GM18909 (cell line): ENCODE results near the gene AHNAK2.
"Not testable (repeated sequence)": the region's sequence is repeated elsewhere in the genome, so short reads cannot be mapped to it uniquely, and the experiment has no call there.

Experiments
- ATAC-seq: cut with Tn5 transposase; IDR thresholded peaks from one replicate; pipeline ENCODE4 v1.9.1; 2021; ENCODE audit warnings: mild to moderate bottlenecking; ENCODE audit not compliant: unreplicated experiment, poor library complexity

The AHNAK2 gene

DNA sequence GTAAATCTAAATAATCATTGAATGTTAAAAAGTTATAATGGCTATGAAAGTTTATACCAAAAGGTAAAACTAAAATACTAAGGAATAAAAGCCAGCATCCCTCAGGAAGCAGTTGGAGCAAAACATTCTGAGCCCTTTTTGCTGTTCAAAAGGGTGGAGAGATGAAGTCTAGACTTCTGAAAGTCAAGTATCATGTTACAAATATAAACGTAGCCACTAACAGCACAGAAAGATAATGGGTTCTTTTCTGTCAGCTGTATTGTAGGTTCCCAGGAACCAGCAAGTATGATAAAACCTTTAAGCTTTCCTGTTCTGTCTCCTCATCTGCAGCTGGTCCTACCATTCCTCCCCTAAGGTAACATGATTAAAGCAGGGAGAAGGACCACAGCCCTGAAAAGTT lies 69.9 kb downstream of the AHNAK2 start:
- ATAC-seq, result no peak

DNA sequence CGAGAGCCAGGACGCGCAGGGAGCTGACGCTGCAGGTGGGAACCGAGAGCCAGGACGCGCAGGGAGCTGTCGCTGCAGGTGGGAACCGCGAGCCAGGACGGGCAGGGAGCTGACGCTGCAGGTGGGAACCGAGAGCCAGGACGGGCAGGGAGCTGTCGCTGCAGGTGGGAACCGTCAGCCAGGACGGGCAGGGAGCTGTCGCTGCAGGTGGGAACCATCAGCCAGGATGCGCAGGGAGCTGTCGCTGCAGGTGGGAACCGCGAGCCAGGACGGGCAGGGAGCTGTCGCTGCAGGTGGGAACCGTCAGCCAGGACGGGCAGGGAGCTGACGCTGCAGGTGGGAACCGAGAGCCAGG lies 72.6 kb downstream of the AHNAK2 start:
- not testable (repeated sequence) for ATAC-seq

DNA sequence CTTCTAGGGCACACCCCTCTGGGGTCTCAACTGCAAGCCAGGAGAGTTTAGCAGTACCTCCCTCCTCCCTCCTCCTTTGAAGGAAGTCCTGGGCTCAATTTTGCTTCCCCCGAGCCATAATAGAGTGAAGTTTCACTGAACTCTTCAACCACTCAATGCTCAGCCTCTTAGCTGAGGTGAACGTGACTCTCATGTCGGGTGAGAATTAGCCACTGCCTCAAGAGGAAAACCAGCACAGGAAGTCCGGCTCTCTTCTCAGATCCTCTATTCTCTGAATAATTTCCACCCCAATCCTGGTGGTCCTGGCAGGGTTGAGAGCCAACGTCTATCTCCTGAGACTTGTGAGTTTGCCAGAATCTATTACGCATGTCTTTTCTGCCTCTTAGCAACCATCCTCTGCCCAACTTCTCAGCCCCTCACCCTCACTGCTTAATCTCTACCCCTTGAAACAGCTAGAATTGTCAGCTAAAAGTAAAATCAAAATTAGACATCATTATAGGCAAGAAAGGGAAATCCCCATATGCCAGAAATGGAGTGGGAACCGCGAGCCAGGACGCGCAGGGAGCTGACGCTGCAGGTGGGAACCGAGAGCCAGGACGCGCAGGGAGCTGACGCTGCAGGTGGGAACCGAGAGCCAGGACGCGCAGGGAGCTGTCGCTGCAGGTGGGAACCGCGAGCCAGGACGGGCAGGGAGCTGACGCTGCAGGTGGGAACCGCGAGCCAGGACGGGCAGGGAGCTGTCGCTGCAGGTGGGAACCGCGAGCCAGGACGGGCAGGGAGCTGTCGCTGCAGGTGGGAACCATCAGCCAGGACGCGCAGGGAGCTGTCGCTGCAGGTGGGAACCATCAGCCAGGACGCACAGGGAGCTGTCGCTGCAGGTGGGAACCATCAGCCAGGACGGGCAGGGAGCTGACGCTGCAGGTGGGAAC lies 73.3 kb downstream of the AHNAK2 start:
- not testable (repeated sequence) for ATAC-seq

DNA sequence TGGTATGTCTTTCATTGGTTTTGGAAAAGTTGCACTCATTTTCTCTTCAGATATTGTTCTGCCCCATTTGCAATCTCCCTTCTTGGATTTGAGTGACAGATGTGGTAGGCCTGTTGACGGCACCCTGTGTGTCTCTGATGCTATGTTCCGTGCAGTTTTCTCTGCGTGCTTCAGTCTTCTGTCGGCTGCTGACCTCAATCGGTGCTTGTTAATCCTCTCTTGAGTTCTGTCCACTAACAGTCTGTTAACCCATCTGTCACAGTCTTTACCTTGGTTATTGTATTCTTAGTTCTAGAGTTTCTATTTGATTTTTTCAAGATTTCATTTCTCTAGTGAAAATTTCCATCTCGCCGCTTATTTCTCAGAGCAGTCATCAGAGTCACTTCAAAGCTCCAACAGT lies 74.2 kb downstream of the AHNAK2 start:
- no peak for ATAC-seq

DNA sequence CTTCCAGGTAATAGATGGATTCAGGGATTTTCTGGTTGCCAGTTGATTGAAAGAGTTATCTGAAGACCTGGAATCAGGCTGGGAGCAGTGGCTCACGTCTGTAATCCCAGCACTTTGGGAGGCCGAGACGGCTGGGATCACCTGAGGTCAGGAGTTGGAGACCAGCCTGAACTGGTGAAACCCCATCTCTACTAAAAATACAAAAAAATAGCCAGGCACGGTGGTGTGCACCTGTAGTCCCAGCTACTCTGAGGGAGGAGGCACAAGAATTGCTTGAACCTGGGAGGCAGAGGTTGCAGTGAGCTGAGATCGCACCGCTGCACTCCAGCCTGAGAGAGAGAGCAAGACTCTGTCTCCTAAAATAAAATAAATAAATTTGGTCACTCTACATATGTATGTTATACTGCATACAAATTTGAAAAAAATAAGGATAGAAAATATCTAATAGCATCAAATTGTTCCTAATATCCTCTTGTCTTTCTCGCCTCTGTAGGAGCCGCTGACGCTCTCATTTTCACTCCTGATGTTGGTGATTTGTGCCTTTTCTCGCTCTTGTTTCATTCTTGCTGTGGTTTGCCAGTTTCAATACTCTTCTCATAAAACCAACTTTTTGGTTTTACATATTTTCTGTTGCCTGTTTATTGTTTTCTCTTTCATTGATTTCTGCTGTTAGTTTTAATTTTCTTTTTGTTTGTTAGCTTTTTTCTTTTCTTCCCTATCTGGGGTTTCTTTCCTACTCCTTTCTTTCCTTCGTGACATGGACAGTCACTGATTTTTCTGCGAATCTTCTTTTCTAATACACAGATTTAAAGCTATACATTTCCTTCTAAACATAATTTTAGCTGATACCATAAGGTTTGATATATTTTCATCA lies 77.3 kb downstream of the AHNAK2 start:
- ATAC-seq, result no peak

DNA sequence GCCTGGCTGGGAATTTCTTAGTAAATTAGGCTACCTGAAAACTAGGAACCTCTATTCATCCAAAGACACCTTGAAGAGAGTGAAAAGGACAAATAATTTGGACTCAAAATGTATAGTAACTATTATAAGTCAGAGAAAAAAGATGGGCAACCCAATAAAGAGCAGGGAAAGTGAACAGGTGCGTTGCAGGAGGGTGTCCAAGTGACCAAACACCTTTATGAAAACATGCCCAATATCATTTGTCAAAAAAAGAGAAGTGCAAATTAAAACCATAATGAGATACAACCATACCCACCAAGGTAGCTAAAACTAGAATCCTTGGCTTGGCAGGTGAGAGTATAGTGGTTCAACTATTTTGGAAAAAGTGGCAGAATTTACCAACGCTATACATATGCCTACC lies 78.4 kb downstream of the AHNAK2 start:
- ATAC-seq, result no peak

DNA sequence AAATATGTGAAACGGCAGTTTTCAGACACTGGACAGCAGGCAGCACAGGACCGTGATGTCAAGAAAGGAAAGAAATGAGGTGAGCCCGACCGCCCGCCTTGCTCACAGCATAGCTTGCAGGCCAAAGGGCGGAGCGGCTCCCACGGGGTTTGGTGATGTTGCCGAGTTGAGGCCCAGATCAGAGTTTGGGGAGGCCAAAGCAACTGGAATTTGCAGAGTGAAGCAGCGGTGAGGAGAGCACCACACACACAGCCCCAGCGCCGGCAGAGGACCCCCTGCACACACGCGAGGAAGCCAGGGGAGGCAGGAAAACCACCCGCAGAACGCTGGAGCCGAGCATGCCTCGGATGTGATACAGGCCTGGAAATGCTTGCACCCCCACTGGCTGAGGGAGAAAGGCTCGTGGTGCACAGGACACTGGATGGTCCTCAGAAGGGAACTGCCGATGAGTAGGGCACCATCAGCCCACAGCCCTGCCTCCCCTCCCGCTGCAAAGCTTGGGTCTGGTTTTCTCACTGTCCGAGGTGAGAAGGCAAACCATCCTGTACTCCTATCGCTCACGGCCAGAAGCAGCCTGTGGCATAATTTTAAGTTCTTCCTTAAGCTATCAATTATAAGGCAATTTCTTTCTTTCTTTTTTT lies 79.2 kb downstream of the AHNAK2 start:
- ATAC-seq, result no peak

DNA sequence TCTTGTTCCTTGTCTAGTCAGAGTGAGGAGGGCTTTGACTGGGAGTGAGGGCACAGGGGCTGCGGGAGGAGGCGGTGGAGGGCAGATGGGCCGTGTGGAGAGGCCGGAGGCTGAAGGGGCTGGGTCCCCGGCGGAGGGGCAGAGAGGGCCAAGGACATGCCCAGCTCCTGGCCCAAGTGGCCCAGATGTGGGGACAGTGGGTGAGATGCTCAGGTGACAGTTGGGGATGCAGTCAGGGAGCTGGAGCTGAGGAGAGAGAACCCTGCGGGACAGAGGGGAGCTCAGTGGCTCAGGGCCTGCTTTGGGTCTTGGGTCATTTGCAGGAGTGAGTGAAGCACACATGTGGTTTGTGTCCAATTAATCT lies 80.0 kb downstream of the AHNAK2 start:
- no peak for ATAC-seq

DNA sequence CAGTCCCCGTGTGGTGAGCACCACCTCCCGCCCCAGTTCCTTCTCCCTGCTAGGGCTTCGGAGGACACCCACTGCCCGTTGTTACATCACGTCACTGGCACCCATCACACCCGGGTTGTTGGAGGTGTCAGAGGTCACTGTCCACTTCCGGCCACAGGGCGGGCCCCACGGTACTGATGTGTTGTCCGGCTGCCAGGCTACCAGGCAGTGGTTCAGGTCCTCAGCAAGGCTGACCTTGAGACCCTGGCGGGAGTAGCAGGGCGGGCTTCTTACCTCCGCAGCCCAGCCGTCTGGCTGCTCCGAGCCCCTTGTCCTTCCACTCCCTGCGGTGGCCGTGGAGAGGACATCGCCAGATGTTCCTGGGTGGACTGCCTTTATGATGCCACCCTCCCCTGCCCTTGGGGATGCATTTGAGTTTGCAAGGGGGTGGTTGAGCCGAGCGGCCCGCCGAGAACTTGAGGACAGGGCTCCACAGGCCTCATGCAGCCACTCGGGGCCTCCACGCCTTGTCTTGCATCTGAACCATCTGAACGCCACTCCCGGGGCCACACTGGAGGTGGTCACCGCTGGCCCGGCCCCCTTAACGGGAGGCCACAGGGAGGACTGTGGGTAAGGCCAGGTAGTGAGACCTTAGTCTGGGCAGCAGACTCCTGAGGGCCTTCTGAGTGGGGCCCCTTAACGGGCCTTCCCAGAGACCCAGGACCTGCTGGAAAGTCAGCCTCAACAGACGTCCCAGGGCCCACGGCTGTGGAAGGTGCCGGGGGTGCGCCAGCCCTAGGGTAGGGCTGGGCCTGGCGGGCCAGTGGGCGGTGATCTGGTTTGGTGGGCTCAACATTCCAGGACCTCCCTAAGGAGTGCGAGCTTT lies 80.6 kb downstream of the AHNAK2 start:
- ATAC-seq, result no peak

DNA sequence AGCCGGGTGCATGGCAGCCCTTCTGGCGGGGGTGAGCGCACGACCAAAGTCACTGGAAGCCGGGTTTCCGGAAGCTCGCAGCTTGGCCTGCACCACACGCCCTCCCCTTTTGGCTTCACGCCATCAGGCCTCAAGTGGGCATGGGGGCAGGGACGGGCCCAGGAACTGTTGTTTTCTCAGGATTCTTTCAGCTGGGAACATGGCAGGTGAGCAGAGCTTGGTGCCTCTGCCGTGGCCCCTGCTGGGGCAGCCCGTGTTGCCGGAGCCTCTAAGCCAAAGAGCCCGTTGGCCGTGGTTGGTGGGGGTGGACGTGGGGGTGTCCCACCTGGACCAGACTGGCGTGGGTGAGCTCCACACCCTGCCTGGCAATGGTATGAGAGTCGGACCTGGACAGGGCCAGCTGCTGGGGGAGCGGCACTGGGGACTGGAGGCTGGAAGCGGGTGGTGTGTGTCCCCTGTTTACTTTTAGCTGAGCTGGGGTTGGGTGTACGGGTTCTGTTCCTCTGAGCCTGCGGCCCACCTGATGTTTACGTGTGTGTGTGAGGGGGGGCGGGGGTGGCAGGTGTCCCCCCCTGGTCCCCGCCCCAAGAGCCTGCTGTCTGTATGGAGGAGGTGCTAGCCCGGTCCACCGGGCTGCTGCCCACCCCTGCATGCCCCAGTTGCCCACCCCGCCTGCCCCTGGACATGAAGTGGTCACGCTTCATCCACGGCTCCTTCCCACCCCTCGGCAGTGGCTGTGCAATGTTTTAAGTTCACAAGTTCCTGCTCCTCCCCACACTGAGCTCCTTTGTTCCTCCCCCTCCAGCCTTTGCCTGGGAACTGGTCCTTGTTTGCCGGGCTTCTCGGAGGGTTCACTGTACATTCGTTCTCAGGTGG lies 82.2 kb downstream of the AHNAK2 start:
- ATAC-seq, result no peak

DNA sequence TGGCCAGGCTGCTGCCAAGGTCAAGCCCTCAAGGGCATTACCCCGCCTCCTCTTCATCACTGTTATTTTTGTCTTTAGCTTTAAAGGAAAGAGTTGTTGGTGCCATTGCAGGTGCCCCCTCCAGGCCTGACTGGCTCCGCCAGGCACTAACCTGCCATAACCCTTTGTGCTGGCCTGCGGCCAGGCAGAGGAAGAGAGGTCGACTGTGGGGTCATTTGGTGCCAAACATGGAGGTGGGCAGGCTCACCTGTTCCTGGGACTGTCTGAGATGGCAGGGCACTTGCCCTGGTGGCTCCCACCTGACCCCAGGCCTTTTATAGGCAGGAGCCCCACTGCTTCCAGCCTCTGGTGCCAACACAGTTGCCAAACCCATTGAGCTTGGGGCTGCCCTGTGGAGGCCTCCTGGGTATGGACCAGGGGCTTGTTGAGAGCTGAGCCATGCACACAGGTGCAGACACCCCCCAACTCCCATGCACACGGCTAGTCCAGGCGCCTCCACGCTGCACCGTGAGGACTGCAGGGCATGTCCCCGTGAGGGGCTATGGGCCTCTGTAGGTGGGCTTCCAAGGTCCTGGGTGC lies 82.9 kb downstream of the AHNAK2 start:
- ATAC-seq, result no peak

DNA sequence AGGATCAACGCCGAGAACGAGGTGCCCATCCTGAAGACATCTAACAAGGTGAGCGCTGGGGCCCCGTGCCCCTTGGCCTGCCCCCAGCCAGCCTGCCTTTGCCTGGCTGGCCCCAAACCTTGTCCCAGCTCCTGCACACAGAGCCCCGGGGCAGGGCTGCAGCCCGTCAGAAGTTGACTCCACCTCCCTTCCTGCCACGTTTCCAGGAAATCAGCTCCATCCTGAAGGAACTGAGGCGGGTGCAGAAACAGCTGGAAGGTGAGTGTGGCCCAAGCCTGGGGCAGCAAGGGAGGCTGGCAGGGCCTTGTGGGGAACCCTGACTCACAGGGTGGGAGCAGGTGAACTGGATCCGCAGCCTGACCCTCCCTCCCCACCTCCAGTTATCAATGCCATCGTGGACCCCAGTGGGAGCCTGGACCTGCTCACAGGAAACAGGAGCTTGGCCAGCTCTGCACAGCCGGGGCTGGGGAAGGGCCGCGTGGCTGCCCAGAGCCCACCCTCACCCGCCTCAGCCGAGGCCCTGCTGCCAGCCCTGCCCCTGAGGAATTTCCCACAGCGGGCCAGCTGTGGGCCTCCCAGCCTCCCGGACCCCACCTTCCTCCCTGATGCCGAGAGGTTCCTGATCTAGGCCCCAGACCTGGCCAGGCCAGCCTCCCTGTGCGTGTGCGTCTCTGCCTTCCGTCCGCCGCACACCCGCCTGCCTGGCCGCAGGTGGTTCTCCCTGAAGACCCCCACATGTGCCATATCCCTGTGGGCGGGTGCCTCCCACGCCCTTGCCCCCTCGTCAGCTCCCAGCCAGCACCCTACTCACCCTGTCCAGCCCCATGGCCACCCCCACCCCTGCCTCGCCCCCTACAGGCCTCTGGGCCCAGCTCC lies 83.6 kb downstream of the AHNAK2 start:
- no peak for ATAC-seq

DNA sequence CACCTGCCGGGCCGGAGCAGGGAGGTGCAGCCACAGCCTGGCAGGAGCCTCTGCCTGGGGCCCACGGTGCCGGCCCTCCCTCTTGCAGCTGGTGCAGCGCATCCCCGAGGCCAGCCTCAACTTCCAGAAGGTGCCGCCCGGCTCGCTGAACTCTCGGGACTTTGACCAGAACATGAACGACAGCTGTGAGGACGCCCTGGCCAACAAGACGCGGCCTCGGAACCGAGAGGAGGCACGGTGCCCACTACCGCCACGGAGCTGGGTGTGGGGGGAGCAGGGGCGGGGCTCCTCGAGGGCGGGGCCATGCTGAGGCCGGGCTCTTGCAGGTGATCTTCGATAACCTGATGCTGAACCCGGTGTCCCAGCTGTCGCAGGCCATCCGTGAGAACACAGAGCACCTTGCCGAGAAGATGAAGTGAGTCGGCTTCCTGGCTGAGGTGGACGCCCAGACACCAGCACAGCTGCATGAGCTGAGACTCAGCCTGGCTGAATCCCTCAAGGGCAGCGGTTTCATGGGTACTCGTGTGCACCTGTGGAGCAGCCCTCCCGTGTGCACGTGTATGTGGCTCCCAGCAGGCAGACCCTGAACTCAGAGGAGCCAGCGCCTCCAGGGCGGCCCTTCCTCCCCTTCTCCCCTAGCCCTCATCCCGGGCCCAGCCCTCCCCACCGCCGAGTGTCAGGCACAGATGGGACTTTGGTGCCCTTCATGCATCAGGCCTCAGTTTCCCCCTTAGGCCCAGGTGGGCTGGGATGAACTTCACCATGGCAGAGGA lies 84.6 kb downstream of the AHNAK2 start:
- ATAC-seq, result no peak

DNA sequence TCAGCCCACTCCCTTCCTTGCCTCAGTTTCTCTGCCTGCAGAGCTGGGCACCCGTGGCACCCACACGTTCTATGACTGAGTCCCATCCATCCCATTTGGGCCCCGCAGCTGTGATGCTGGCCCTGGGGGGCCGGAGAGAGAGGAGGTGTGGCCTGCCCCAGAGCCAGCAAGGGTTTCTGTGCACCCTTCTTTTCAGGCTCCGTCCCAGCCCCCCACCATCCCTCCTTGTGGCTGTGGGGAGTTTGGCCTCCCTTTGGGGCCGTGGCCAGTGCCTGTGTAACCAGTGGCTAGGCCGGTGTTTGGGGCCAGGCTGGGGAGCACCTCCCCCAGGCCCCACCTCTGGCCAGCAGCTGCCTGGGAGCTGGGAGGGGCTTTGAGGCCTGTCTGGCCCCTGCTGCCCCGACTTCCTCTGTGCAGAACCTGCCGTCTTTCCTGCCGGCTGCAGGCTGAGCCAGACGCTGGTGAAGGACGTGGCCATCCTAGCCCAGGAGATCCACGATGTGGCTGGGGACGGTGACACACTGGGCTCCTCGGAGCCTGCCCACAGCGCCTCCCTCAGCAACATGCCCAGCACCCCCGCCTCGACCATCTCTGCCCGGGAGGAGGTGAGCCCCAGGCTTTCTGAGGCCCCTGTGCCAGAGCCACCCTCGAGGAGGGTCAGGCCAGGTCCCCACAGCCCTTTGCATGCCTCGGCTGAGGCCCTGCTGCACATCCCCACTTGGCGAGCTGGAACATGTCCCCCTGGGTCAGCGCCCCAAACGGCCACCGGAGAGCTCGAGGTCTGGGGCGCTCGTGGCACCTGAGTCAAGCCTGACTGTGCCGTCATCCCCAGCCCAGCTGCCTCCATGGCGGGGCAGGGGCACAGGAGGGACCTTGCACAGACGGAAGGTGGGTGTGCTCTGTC lies 85.4 kb downstream of the AHNAK2 start:
- ATAC-seq, result no peak

DNA sequence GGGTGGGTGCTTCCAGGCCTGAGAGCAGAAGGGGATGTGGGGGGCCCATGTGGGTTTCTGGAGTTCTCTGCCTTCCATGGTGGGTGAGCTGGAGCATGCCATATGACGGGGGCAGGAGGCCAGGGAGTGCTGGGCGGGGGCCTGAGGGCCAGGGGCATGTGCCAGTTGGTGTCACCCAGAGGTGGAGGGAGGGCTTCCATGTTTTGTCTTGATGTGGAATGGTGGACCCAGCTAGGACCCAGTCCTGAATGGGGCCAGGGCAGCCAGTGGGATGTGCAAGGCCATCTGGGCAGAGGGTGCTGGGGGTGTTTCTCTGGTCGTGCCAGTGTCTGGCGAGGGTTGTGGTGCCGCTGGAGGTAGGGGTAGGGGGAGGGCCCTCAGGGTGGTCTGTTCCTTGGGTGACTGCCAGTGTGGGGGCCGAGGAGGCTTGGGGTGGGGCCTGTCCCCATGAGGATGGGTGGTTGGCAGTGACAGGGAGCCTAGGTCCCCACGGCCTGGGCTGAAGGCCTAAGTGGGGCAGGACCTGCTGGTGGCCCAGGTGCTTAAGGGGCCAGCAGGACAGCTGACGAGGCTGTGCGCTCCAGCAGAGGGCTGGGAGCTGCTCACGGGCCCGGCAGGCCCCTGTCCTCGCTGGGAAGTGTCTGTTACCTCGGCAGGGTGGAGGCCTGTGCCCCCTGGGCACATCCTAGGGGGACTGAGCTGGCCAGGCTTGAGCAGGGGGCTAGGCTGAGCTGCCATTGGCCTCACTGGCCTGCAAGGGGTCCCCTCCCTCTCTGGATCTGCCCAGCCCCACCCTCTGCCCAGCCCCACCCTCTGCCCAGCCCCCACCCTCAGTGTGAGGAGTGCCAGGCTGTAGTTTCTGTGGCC lies 86.3 kb downstream of the AHNAK2 start:
- ATAC-seq, result no peak
